OCI-LY1 (cell line): ENCODE results near the gene WNT2B.

Experiments used
- H2AFZ ChIP-seq: fragments of 200-600 bp; sonication (generic), shearing (Covaris generic); 2 replicates; pipeline ENCODE4 v1.6.0; 2014; ENCODE audit warnings: antibody characterized with exemption, mild to moderate bottlenecking, low read length
- H3F3A ChIP-seq: fragments of 200-600 bp; sonication (generic), shearing (Covaris generic); 2 replicates; pipeline ENCODE4 v1.6.0; 2014; ENCODE audit warnings: mild to moderate bottlenecking, antibody characterized with exemption, low read length, moderate library complexity; ENCODE audit not compliant: insufficient read depth
- H3K27ac ChIP-seq: fragments of 200-600 bp; sonication (generic); 2 replicates; pipeline ENCODE4 v1.5.1; 2014; ENCODE audit warnings: low read length, mixed run types, mild to moderate bottlenecking, low read depth; ENCODE audit not compliant: poor library complexity, severe bottlenecking
- H3K27me3 ChIP-seq: fragments of 200-600 bp; sonication (generic); 2 replicates; pipeline ENCODE4 v1.6.0; 2014; ENCODE audit warnings: antibody characterized with exemption, mild to moderate bottlenecking, low read length, moderate library complexity; ENCODE audit not compliant: insufficient read depth
- H3K36me3 ChIP-seq: fragments of 200-600 bp; sonication (generic); 2 replicates; pipeline ENCODE4 v1.6.1; 2014; ENCODE audit warnings: mild to moderate bottlenecking, antibody characterized with exemption, low read length, moderate library complexity, mixed read lengths; ENCODE audit not compliant: insufficient read depth
- H3K4me1 ChIP-seq: fragments of 200-600 bp; sonication (generic); 2 replicates; pipeline ENCODE4 v1.5.1; 2014; ENCODE audit warnings: mild to moderate bottlenecking, low read length, moderate library complexity; ENCODE audit not compliant: insufficient read depth, severe bottlenecking
- H3K4me2 ChIP-seq: fragments of 200-600 bp; sonication (generic), shearing (Covaris generic); 2 replicates; pipeline ENCODE4 v1.6.1; 2014; ENCODE audit warnings: low read length
- H3K4me3 ChIP-seq: fragments of 200-600 bp; sonication (generic); 2 replicates; pipeline ENCODE4 v1.5.1; 2014; ENCODE audit warnings: low read length, low read depth, mild to moderate bottlenecking, mixed read lengths; ENCODE audit not compliant: poor library complexity, severe bottlenecking
- H3K79me2 ChIP-seq: fragments of 200-600 bp; shearing (Covaris generic); 2 replicates; pipeline ENCODE4 v1.6.1; 2016; ENCODE audit warnings: mixed run types, low read length, mixed read lengths; ENCODE audit not compliant: insufficient read depth
- H3K9ac ChIP-seq: fragments of 200-600 bp; sonication (generic), shearing (Covaris generic); 2 replicates; pipeline ENCODE4 v1.6.1; 2014; ENCODE audit warnings: mild to moderate bottlenecking, low read length, mixed read lengths
- H3K9me2 ChIP-seq: fragments of 200-600 bp; sonication (generic), shearing (Covaris generic); 2 replicates; pipeline ENCODE4 v1.6.1; 2014; ENCODE audit warnings: low read depth, mild to moderate bottlenecking, low read length, mixed read lengths
- H3K9me3 ChIP-seq: fragments of 200-600 bp; shearing (Covaris generic); 2 replicates; pipeline ENCODE4 v1.6.1; 2014; ENCODE audit warnings: low read length, mixed read lengths
- H4K20me1 ChIP-seq: fragments of 200-600 bp; sonication (generic), shearing (Covaris generic); 2 replicates; pipeline ENCODE4 v1.6.0; 2016; ENCODE audit warnings: mild to moderate bottlenecking, low read length; ENCODE audit not compliant: insufficient read depth
- CTCF ChIP-seq: fragments of 200-600 bp; sonication (generic), shearing (Covaris generic); IDR thresholded peaks from 2 replicates; pipeline ENCODE4 v1.5.1; 2017; ENCODE audit warnings: mild to moderate bottlenecking, antibody characterized with exemption, low read length, moderate library complexity, mixed read lengths
- EZH2 ChIP-seq: fragments of 200-600 bp; sonication (generic), shearing (Covaris generic); IDR thresholded peaks from 2 replicates; pipeline ENCODE4 v1.8.0; 2017; ENCODE audit warnings: borderline replicate concordance, mixed run types, mild to moderate bottlenecking, antibody characterized with exemption, low read length, moderate library complexity, mixed read lengths

Gene WNT2B

DNA sequence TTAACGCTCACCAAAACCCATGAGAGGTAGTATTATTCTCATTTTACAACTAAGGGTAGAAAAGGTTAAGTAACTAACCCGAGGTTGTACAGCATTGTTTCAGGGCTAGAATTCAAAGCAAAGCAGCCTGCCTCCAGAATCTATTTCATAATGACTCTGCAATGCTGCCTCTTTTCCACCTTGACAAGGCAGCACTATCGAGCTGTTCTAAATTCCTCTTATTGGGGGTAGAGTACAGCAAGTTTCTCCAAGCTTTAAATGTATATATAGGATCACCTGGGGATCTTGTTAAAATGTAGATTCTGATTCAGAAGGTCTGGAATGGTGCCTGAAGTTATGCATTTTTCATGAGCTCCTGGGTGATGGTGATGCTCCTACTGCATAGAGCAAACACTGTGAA lies 30.1 kb downstream of the WNT2B start:
- Histone ChIP-seq H3K9me3 (no peaks in the 10 kb centered on the region), H3F3A (no peaks in the 10 kb centered on the region), H4K20me1 (no peaks in the 10 kb centered on the region), H3K36me3 (no peaks in the 10 kb centered on the region), H3K9ac (no peak overlapping the region), H3K4me3 (no peak overlapping the region), H3K4me1 (no peaks in the 10 kb centered on the region), H3K27me3 (no peaks in the 10 kb centered on the region), H3K79me2 (no peaks in the 10 kb centered on the region), H2AFZ (no peak overlapping the region), H3K27ac (no peak overlapping the region), H3K9me2 (no peaks in the 10 kb centered on the region), H3K4me2 (no peak overlapping the region)
- TF ChIP-seq CTCF (no peak), EZH2 (no peak)

- TF ChIP-seq EZH2 (no peak), CTCF (no peak)
- Histone ChIP-seq H2AFZ (no peak overlapping the region), H3K9me2 (no peaks in the 10 kb centered on the region), H3K4me1 (no peaks in the 10 kb centered on the region), H3K27ac (no peak overlapping the region), H3K9ac (no peak overlapping the region), H3F3A (no peaks in the 10 kb centered on the region), H3K4me2 (no peak overlapping the region), H3K27me3 (no peaks in the 10 kb centered on the region), H3K79me2 (no peaks in the 10 kb centered on the region), H4K20me1 (no peaks in the 10 kb centered on the region), H3K4me3 (no peak overlapping the region), H3K36me3 (no peaks in the 10 kb centered on the region), H3K9me3 (no peaks in the 10 kb centered on the region)
Observed at GRCh38 chr1:112540226-112540794, 31.5 kb downstream of the WNT2B start.

DNA sequence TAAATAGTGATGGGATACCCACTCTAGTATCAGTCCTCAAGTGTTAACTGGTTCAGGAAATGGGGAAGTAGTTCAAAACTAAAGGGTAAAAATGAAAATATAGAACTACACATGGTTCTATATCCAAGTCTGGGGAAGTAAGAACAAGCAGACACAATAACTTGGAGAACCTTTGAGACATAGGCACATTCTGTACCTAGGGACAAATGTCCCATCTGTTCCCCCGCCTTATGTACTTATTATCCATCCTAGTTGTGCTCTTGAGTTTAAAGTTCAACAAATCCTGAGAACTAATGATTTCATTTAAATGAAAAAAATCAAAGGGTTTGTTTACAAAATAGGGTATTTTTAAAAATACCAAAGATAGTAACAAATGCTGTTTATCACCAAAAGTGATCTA lies 32.5 kb downstream of the WNT2B start:
- Histone ChIP-seq H3K36me3 (no peaks in the 10 kb centered on the region), H3K4me3 (no peak overlapping the region)

More for the DNA sequence above, 32.5 kb downstream of the WNT2B start:
- no peaks in the 10 kb centered on the region for H3K27me3 ChIP-seq
- no peaks in the 10 kb centered on the region for H3K4me1 ChIP-seq
- H3K9me3 ChIP-seq: no peaks in the 10 kb centered on the region
- no peak overlapping the region for H3K4me2 ChIP-seq
- no peaks in the 10 kb centered on the region for H3K79me2 ChIP-seq
- H2AFZ ChIP-seq: no peak overlapping the region
- no peaks in the 10 kb centered on the region for H3F3A ChIP-seq
- no peak overlapping the region for H3K27ac ChIP-seq
- H3K9me2 ChIP-seq: no peaks in the 10 kb centered on the region
- no peak overlapping the region for H3K9ac ChIP-seq
- H4K20me1 ChIP-seq: no peaks in the 10 kb centered on the region
- TF ChIP-seq CTCF (no peak), EZH2 (no peak)
